Measurements from ENCODE around the gene CCR1.

GRCh38 chr3:46193436-46193835 is 14.7 kb downstream of the CCR1 start:
- TF ChIP-seq, protein P1, sequence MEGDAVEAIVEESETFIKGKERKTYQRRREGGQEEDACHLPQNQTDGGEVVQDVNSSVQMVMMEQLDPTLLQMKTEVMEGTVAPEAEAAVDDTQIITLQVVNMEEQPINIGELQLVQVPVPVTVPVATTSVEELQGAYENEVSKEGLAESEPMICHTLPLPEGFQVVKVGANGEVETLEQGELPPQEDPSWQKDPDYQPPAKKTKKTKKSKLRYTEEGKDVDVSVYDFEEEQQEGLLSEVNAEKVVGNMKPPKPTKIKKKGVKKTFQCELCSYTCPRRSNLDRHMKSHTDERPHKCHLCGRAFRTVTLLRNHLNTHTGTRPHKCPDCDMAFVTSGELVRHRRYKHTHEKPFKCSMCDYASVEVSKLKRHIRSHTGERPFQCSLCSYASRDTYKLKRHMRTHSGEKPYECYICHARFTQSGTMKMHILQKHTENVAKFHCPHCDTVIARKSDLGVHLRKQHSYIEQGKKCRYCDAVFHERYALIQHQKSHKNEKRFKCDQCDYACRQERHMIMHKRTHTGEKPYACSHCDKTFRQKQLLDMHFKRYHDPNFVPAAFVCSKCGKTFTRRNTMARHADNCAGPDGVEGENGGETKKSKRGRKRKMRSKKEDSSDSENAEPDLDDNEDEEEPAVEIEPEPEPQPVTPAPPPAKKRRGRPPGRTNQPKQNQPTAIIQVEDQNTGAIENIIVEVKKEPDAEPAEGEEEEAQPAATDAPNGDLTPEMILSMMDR (IDR thresholded peaks at IDR 0.05) = no peak
- TF ChIP-seq POLR2A (IDR thresholded peaks at IDR 0.05) (no peak), EP300 (IDR thresholded peaks at IDR 0.05) (peak in 1 of 2 donors; percentile 72)
